IPS DF 6.9 (cell line): ENCODE data around the gene MAGI2.
"Not testable (repeated sequence)": the region's sequence is repeated elsewhere in the genome, so short reads cannot be mapped to it uniquely, and the experiment has no call there.

Experiments used
- DNase-seq: peaks from one replicate; pipeline ENCODE4 v3.0.0-alpha.2; 2013; ENCODE audit warnings: low read depth, low spot score
- H3K27ac ChIP-seq: one replicate; pipeline ENCODE4 v1.5.1; 2013; ENCODE audit warnings: low read length, control low read depth
- H3K27me3 ChIP-seq: 2 replicates; pipeline ENCODE4 v1.6.1; 2013; ENCODE audit warnings: mild to moderate bottlenecking, low read length; ENCODE audit not compliant: control insufficient read depth, insufficient read depth
- H3K36me3 ChIP-seq: 2 replicates; pipeline ENCODE4 v1.6.1; 2013; ENCODE audit warnings: low read length; ENCODE audit not compliant: control insufficient read depth, insufficient read depth
- H3K4me1 ChIP-seq: 2 replicates; pipeline ENCODE4 v1.6.1; 2013; ENCODE audit warnings: low read length; ENCODE audit not compliant: control insufficient read depth, insufficient read depth
- H3K4me3 ChIP-seq: 2 replicates; pipeline ENCODE4 v1.5.1; 2013; ENCODE audit warnings: mild to moderate bottlenecking, low read length
- H3K9me3 ChIP-seq: 2 replicates; pipeline ENCODE4 v1.6.1; 2013; ENCODE audit warnings: low read length, inconsistent platforms; ENCODE audit not compliant: control insufficient read depth, insufficient read depth
- WGBS: extraction: QIAGEN DNeasy Blood & Tissue Kit; methylation state at CpG from one replicate; pipeline ENCODE4 v1.1.7; 2013; ENCODE audit warnings: mixed read lengths, missing lambda C conversion rate; ENCODE audit not compliant: insufficient read length, insufficient coverage; 5-methylcytosine and 5-hydroxymethylcytosine counted together

The MAGI2 gene

DNA sequence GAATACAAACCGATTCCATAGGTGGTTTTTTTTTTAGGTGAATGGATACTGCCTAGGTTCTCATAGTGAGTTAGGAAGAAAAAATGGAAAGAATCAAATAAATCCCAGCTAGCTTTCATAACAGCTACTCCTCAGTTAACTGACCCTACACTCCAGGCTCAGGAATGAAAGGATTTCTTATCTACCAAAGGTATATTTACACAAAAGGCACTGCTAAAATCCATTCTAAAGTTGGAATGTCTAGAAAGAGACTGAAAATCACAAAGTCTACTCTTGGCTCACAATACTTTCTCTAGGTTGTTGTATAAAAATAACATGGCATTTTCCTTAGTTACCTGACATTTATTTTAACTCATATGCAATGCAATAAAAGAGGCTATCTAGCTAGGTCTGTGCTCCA lies 375.2 kb downstream of the MAGI2 start:
- Histone ChIP-seq H3K27me3 (no peaks in the 10 kb centered on the region), H3K9me3 (no peaks in the 10 kb centered on the region), H3K36me3 (no peaks in the 10 kb centered on the region), H3K27ac (no peak overlapping the region), H3K4me1 (no peaks in the 10 kb centered on the region), H3K4me3 (no peak overlapping the region)
- no CpG with 5 or more reads among the region's 1 CpG for WGBS
- DNase-seq, result no peak

DNA sequence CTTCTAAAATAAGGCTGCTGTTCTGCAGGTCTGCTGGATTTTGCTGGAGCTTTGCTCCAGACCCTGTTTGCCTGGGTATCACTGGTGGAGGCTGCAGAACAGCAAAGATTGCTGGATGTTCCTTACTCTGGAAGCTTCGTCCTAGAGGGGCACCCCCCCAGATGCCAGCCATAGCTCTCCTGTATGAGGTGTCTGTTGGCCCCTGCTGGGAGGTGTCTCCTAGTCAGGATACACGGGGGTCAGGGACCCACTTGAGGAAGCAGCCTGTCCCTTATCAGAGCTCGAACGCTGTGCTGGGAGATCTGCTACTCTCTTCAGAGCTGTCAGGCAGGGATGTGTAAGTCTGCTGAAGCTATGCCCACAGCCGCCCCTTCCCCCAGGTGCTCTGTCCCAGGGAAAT lies 382.3 kb downstream of the MAGI2 start:
- no CpG with 5 or more reads among the region's 5 CpGs for whole genome bisulfite sequencing
- H3K36me3 ChIP-seq, H3K9me3 ChIP-seq, H3K27me3 ChIP-seq, H3K4me1 ChIP-seq, H3K27ac ChIP-seq, H3K4me3 ChIP-seq, DNase-seq: not testable (repeated sequence)

DNA sequence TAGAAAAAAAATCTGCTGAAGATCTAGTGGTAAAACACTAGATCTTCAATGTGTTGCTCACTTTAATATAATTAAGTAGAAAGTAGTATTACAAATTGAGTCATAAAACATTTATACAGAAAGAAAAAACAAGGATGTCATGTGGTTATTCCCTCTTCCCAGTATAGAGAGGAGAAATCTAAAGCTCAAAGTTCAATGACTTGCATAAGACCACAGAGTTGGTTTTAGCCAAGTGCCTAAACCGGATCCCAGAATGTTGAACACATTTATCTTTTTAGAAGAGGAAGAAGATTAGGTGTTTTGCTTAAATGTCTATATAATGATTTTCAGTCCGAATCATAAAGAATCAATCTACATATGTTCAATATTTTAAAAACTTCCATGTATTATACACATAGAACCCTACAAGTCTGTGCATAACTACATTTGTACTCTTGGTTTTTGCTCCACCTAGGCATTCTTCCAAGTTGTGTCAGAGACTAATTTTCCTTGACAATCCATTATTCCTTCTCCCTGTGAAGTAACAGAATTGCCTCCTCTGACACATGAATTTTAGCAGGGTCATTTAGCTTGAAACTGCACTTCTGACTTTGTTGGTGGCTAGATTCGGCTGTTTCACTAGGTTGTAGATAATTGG lies 389.2 kb downstream of the MAGI2 start:
- DNase-seq, result no peak

DNA sequence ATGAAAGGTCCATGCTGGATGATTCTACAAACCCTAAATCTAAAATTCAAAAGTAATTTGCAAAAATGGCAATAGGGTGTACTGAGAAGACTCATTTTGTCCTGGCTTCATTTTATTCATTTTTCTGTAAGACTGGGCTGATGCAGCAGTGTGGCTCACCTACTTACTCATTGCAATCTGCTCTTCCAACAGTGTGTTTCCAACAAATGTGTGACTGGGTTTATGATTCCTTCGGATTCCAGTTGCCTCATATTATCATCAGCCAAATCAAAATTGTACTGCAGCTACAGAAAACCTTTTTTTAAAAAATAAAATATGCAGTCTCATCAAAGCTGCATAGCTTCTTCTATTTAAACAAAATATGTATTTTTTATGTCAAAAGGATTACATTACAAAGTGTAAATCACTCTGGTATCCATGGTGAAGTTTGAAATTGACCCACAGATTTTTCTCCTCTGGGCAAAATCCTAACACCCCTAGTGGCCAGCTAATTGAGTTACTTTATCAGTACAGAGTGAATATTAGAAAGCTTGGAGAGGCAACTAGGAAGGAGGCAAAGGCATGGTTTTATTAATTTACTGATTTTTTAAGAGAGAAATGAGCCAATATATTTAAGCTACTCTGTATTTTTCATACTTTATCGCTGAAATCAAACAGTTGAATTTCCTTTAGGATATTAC lies 390.3 kb downstream of the MAGI2 start:
- no CpG with 5 or more reads among the region's 2 CpGs for WGBS
- H3K4me1 ChIP-seq, result no peaks in the 10 kb centered on the region
- DNase-seq, result no peak
- H3K9me3 ChIP-seq, result no peaks in the 10 kb centered on the region
- no peak overlapping the region for H3K27ac ChIP-seq
- H3K27me3 ChIP-seq, result no peaks in the 10 kb centered on the region
- no peak overlapping the region for H3K4me3 ChIP-seq
- H3K36me3 ChIP-seq, result no peaks in the 10 kb centered on the region

More for the DNA sequence above, 389.2 kb downstream of the MAGI2 start:
- no peak overlapping the region for H3K4me3 ChIP-seq
- H3K36me3 ChIP-seq, result no peaks in the 10 kb centered on the region
- no peak overlapping the region for H3K27ac ChIP-seq
- no peaks in the 10 kb centered on the region for H3K27me3 ChIP-seq
- no CpG with 5 or more reads among the region's 3 CpGs for WGBS
- no peaks in the 10 kb centered on the region for H3K9me3 ChIP-seq
- no peaks in the 10 kb centered on the region for H3K4me1 ChIP-seq

DNA sequence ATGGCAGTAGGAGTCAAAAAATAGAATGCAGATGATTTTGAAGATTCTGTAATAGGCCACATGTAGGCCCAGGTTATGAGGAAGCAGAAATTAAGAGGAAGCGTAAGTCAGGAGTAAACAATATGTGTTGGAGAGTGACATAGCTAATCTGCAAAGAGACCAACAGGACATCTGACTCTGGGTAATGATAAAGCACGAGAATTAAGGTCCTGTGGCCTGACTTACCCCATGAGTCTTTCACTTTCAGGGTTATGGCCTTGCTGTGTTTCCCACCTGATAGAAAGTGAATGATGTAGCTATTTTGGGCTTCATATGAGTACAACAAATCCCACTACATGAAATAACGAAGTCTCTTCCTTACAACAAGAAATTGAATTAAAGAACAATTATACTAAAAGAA lies 393.0 kb downstream of the MAGI2 start:
- Histone ChIP-seq H3K27me3 (no peaks in the 10 kb centered on the region), H3K36me3 (no peaks in the 10 kb centered on the region), H3K9me3 (no peaks in the 10 kb centered on the region), H3K4me1 (no peaks in the 10 kb centered on the region), H3K4me3 (no peak overlapping the region), H3K27ac (no peak overlapping the region)
- no CpG with 5 or more reads among the region's 3 CpGs for WGBS
- DNase-seq, result no peak

DNA sequence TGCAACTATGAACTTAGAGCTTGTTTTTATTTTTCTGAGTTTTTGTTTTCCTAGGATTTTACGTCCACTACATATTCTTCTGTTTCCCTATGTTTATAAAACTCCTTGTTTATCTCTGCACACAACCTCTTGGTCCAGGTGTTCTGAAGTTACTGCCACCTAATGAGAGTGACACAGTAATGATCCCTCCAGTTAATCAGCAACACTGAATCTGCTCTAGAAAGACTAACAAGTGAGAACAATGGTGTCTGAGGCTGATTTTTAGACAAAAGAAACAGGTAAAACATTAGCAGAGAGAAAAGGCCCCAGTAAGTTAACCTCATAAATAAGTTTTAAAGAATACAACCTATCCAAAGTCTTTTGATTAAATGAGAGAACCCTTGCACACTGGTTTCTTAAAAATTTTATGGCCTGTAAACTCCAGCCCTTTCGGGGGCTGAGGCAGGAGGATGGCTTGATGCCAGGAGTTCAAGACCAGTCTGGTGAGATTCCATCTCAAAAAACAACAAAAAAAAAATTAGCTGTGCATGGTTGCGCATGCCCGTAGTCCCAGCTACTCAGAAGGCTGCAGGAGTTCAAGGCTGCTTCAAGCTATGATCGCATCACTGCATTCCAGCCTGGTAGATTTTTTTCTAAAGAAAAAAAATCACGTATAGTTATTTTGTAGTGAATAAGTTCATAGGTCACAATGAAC lies 397.6 kb downstream of the MAGI2 start:
- H3K27me3 ChIP-seq, result no peaks in the 10 kb centered on the region
- no peak for DNase-seq
- no peak overlapping the region for H3K4me3 ChIP-seq
- no peaks in the 10 kb centered on the region for H3K4me1 ChIP-seq
- H3K27ac ChIP-seq, result no peak overlapping the region
- WGBS, result no CpG with 5 or more reads among the region's 6 CpGs
- no peaks in the 10 kb centered on the region for H3K9me3 ChIP-seq
- no peaks in the 10 kb centered on the region for H3K36me3 ChIP-seq

DNA sequence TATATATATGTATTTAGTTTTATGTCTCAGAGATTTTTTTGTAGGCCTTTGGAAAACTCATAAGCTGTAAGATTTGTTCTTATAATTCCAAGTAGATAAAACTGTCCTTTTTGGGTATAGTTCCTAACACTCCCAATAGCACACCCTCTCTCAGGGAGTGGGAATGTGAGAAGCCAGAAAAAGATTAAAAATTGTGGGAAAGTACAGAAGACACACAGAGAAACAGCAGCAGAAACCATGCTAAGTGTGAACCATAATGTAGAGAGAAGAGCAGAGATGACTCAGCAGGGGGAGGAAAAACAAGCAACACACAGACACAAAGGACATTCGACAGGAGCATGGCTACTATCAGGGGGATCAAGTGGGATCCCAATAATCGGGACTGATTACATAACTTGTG lies 401.6 kb downstream of the MAGI2 start:
- no peaks in the 10 kb centered on the region for H3K9me3 ChIP-seq
- H3K4me3 ChIP-seq, result no peak overlapping the region
- no CpG with 5 or more reads among the region's 2 CpGs for WGBS
- no peak overlapping the region for H3K27ac ChIP-seq
- H3K27me3 ChIP-seq, result no peaks in the 10 kb centered on the region
- DNase-seq, result no peak
- H3K36me3 ChIP-seq, result no peaks in the 10 kb centered on the region
- H3K4me1 ChIP-seq, result no peaks in the 10 kb centered on the region

DNA sequence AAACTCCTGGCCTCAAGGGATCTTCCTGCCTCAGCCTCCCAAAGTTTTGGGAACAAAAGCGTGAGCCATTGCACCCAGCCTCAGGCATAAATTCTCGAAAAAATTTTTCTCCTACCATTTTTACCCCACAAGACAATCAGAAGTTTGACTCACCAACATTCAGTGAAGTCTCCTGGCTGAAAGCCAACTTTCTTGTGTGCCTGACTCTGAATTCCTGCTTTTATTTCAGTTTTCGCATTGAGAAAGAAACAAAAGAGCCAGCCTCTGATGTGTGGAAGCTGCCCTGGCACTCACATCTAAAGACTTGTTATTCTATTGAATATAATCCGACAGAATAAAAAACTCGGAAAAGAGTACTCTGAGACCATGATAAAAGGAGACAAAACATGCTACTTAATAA lies 402.9 kb downstream of the MAGI2 start:
- DNase-seq, result no peak
- WGBS, result no CpG with 5 or more reads among the region's 5 CpGs
- Histone ChIP-seq H3K4me1 (no peaks in the 10 kb centered on the region), H3K4me3 (no peak overlapping the region), H3K27ac (no peak overlapping the region), H3K27me3 (no peaks in the 10 kb centered on the region), H3K9me3 (no peaks in the 10 kb centered on the region), H3K36me3 (no peaks in the 10 kb centered on the region)

DNA sequence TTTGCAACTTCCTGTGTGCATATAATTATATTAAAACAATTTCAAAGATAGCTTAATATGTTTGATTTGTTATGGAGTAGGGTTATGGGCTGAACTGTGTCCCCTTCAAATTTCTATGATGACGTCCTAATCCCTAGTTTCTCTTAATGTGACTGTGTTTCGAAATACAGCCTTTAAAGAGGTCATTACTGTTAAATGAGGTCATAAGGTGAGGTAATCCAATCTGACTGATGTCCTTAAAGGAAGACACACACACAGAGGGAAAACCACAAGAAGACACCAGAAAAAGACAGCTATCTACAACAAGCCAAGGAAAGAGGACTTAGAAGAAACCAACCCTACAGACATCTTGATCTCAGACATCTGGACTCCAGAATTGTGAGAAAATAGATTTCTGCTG lies 407.4 kb downstream of the MAGI2 start:
- Histone ChIP-seq H3K27ac (no peak overlapping the region), H3K4me3 (no peak overlapping the region), H3K9me3 (no peaks in the 10 kb centered on the region), H3K27me3 (no peaks in the 10 kb centered on the region), H3K36me3 (no peaks in the 10 kb centered on the region), H3K4me1 (no peaks in the 10 kb centered on the region)
- WGBS, result no CpG with 5 or more reads among the region's 2 CpGs
- no peak for DNase-seq

DNA sequence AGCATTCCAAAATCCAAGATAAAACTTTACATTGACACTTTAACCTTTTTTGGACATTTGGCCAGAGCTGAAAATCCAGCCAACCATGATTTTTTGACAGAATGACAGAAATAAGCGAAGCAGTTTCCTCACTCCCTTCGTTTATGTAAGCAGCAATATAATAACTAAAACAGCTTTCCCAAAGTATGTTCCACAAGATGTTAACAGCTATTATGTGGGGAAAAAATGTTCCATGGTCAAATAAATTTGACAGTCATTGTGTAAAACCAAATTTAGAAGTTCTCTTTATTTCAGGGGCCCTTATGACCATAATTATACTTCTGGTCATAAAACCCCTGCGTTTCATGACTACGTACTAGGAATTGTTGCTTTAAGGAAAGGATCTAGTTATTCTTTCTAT lies 416.5 kb downstream of the MAGI2 start:
- Histone ChIP-seq H3K36me3 (no peaks in the 10 kb centered on the region), H3K9me3 (no peaks in the 10 kb centered on the region)

More for the DNA sequence above, 416.5 kb downstream of the MAGI2 start:
- no CpG with 5 or more reads among the region's 4 CpGs for WGBS
- Histone ChIP-seq H3K4me3 (no peak overlapping the region), H3K27ac (no peak overlapping the region), H3K4me1 (no peaks in the 10 kb centered on the region), H3K27me3 (no peaks in the 10 kb centered on the region)
- DNase-seq, result no peak
